Liver (tissue), 9 donors: ENCODE results near the gene CSF2. TPM values are rescaled to one million over a fixed set of nuclear protein-coding genes. Genes with fewer than 3 reads are reported as not detected.

Experiments used
- DNase-seq: peaks from one replicate; pipeline ENCODE4 v3.0.0-alpha.2; 2017; ENCODE audit warnings: low spot score
- H3K27ac ChIP-seq, 2 donors: one replicate each; pipeline ENCODE4 v1.7.0; 2013; ENCODE audit warnings: inconsistent platforms in 2 of 2, low read length in 2 of 2, control low read depth in 1 of 2, low read depth in 1 of 2, mild to moderate bottlenecking in 1 of 2
- H3K27me3 ChIP-seq, 4 donors: one replicate each; pipeline versions ENCODE4 v1.6.1 to v1.7.0; 2013; ENCODE audit warnings: low read length in 3 of 4, inconsistent platforms in 1 of 4, mild to moderate bottlenecking in 1 of 4, moderate library complexity in 1 of 4; ENCODE audit not compliant: control insufficient read depth in 4 of 4, insufficient read depth in 4 of 4
- H3K36me3 ChIP-seq, 4 donors: one replicate each; pipeline versions ENCODE4 v1.6.1 to v1.7.0; 2013; ENCODE audit warnings: low read length in 3 of 4, mild to moderate bottlenecking in 3 of 4, low read depth in 1 of 4, moderate library complexity in 1 of 4; ENCODE audit not compliant: control insufficient read depth in 4 of 4, insufficient read depth in 3 of 4
- H3K4me1 ChIP-seq, 4 donors: one replicate each; pipeline versions ENCODE4 v1.6.1 to v1.7.0; 2013; ENCODE audit warnings: low read length in 3 of 4, mild to moderate bottlenecking in 3 of 4, moderate library complexity in 1 of 4; ENCODE audit not compliant: control insufficient read depth in 4 of 4, insufficient read depth in 4 of 4
- H3K4me3 ChIP-seq, 3 donors: one replicate each; pipeline versions ENCODE4 v1.6.1 to v1.7.0; 2013; ENCODE audit warnings: low read length in 3 of 3, control low read depth in 1 of 3, low read depth in 1 of 3, mild to moderate bottlenecking in 1 of 3
- H3K9ac ChIP-seq, 2 donors: one replicate each; pipeline ENCODE4 v1.7.0; 2013; ENCODE audit warnings: low read length in 2 of 2, mild to moderate bottlenecking in 2 of 2, moderate library complexity in 2 of 2, control low read depth in 1 of 2, low read depth in 1 of 2
- H3K9me3 ChIP-seq, 4 donors: one replicate each; pipeline versions ENCODE4 v1.6.1 to v1.7.0; 2013; ENCODE audit warnings: low read length in 3 of 4; ENCODE audit not compliant: control insufficient read depth in 4 of 4
- CTCF ChIP-seq: fragments of 150-350 bp; IDR thresholded peaks from 2 replicates; pipeline ENCODE4 v1.5.1; 2017; ENCODE audit warnings: improper control_type of control experiment, low read depth, low read length; ENCODE audit not compliant: missing input control
- EGR1 ChIP-seq, 2 donors: IDR thresholded peaks; 2 replicates each; pipeline ENCODE4 v1.6.1; 2016 to 2018; ENCODE audit warnings: antibody characterized with exemption in 2 of 2, low read depth in 2 of 2
- FOXA2 ChIP-seq: IDR thresholded peaks from 2 replicates; pipeline ENCODE4 v1.6.1; 2016; ENCODE audit warnings: antibody characterized with exemption
- GABPA ChIP-seq, 2 donors: IDR thresholded peaks in 1 of 2; conservative IDR thresholded peaks in 1 of 2; 2 replicates each; pipeline ENCODE4 v1.6.1; 2016; ENCODE audit warnings: antibody characterized with exemption in 2 of 2, mild to moderate bottlenecking in 1 of 2, moderate library complexity in 1 of 2
- HNF4A ChIP-seq, 2 donors: conservative IDR thresholded peaks; 2 replicates each; pipeline ENCODE4 v1.6.1; 2016; ENCODE audit warnings: antibody characterized with exemption in 2 of 2, mild to moderate bottlenecking in 2 of 2
- HNF4G ChIP-seq: IDR thresholded peaks from 2 replicates; pipeline ENCODE4 v1.6.1; 2016; ENCODE audit warnings: antibody characterized with exemption
- JUND ChIP-seq, 2 donors: IDR thresholded peaks; 2 replicates each; pipeline ENCODE4 v1.6.1; 2016; ENCODE audit warnings: antibody characterized with exemption in 2 of 2
- NR2F2 ChIP-seq: IDR thresholded peaks from 2 replicates; pipeline ENCODE4 v1.6.1; 2016; ENCODE audit warnings: antibody characterized with exemption
- RAD21 ChIP-seq, 2 donors: IDR thresholded peaks; 2 replicates each; pipeline ENCODE4 v1.6.1; 2016; ENCODE audit warnings: antibody characterized with exemption in 2 of 2, mild to moderate bottlenecking in 2 of 2
- REST ChIP-seq: IDR thresholded peaks from 2 replicates; pipeline ENCODE4 v1.6.1; 2016; ENCODE audit warnings: antibody characterized with exemption, mild to moderate bottlenecking
- RXRA ChIP-seq, 2 donors: IDR thresholded peaks; 2 replicates each; pipeline ENCODE4 v1.6.1; 2017 to 2018; ENCODE audit warnings: antibody characterized with exemption in 2 of 2, mild to moderate bottlenecking in 1 of 2
- SP1 ChIP-seq: IDR thresholded peaks from 2 replicates; pipeline ENCODE4 v1.6.1; 2018; ENCODE audit warnings: antibody characterized with exemption, mild to moderate bottlenecking
- TAF1 ChIP-seq: conservative IDR thresholded peaks from 2 replicates; pipeline ENCODE4 v1.6.1; 2016; ENCODE audit warnings: antibody characterized with exemption, mild to moderate bottlenecking
- YY1 ChIP-seq: IDR thresholded peaks from 2 replicates; pipeline ENCODE4 v1.6.1; 2016; ENCODE audit warnings: antibody characterized with exemption, mild to moderate bottlenecking
- WGBS: extraction: QIAGEN DNeasy Blood & Tissue Kit; methylation state at CpG from one replicate; pipeline ENCODE4 v1.1.7; 2013; 5-methylcytosine and 5-hydroxymethylcytosine counted together
- polyA plus RNA-seq, 2 donors: library from polyadenylated mRNA; stranded (reverse) in 1 of 2; unstranded in 1 of 2; fragments of 200-250 nt in 1 of 2; fragments of >200 nt in 1 of 2; fragmentation: Nextera tagmentation in 1 of 2; extraction: Ambion mirVana in 1 of 2; gene quantifications; one replicate each; pipeline versions ENCODE4 v1.2.1 to v1.2.3, GENCODE V29; 2013 to 2015
- total RNA-seq, 2 donors: library from RNA; depleted of rRNA; stranded (reverse); fragments of >200 nt; gene quantifications; one replicate each; pipeline ENCODE4 v1.2.3, GENCODE V29; 2014
- TF ChIP-seq, protein P1 (sequence below): IDR thresholded peaks from 2 replicates; pipeline ENCODE4 v1.6.1; 2016; ENCODE audit warnings: antibody characterized with exemption
- TF ChIP-seq, protein P2 (sequence below): IDR thresholded peaks from 2 replicates; pipeline ENCODE4 v1.6.1; 2016; ENCODE audit warnings: antibody characterized with exemption
- donor health status: healthy.
- donor health status: healthy.
- donor health status: healthy.
- donor health status: healthy.
- donor health status: healthy.

Gene CSF2
- total and polyA plus RNA-seq, 4 donors = not detected

GRCh38 chr5:132093271-132093670 is 19.7 kb downstream of the CSF2 start:
- Histone ChIP-seq H3K4me1 (no peaks in the 10 kb centered on the region), H3K4me3 (no peak overlapping the region), H3K27me3 (no peaks in the 10 kb centered on the region), H3K9ac (no peak overlapping the region), H3K9me3 (no peaks in the 10 kb centered on the region), H3K36me3 (no peaks in the 10 kb centered on the region), H3K27ac (no peak overlapping the region)
- TF ChIP-seq, protein P1, sequence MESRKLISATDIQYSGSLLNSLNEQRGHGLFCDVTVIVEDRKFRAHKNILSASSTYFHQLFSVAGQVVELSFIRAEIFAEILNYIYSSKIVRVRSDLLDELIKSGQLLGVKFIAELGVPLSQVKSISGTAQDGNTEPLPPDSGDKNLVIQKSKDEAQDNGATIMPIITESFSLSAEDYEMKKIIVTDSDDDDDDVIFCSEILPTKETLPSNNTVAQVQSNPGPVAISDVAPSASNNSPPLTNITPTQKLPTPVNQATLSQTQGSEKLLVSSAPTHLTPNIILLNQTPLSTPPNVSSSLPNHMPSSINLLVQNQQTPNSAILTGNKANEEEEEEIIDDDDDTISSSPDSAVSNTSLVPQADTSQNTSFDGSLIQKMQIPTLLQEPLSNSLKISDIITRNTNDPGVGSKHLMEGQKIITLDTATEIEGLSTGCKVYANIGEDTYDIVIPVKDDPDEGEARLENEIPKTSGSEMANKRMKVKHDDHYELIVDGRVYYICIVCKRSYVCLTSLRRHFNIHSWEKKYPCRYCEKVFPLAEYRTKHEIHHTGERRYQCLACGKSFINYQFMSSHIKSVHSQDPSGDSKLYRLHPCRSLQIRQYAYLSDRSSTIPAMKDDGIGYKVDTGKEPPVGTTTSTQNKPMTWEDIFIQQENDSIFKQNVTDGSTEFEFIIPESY = no peak
- TF ChIP-seq REST (no peak), JUND (IDR thresholded peaks at IDR 0.05) (no peak), RAD21 (IDR thresholded peaks at IDR 0.05) (no peak), HNF4G (no peak), TAF1 (no peak), HNF4A (conservative IDR thresholded peaks at IDR 0.05) (no peak), SP1 (no peak), NR2F2 (no peak)
- TF ChIP-seq, protein P2, sequence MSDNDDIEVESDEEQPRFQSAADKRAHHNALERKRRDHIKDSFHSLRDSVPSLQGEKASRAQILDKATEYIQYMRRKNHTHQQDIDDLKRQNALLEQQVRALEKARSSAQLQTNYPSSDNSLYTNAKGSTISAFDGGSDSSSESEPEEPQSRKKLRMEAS = no peak
- DNase-seq = no peak
- 58% methylated on average over 3 of the region's 3 CpGs for WGBS

DNA sequence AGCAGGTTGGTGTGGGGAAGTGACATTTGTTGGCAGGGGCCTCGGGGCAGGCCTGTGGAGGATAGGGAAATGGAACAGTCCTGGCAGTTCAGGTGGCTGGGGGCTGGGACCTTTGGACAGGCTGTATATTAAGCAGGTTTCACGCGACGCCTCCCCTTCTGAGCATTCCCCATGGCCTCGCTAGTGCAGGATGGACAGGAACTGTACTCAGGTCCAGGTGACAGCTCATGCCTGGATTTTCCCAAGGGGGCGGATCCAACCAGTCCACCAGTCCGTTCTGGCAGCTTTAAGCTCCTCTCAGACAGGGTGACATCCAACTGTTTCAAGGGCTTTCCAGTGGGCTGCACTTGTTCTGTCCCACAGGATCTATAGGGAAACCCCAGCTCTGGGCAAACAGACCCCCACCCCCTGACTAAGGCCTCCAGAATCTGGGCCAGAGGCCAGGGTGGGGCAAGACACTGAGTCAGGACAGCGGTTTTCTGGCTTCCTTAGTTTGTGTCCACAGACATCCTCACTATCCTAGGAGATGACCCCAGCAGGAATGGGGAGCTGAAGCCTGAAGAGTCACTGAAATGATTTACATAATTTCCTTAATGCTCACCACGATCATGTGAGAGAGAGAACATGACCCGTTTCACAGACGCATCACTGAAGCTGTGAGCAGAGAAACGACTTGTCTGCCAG is 20.9 kb downstream of the CSF2 start:
- Histone ChIP-seq H3K4me1 (no peaks in the 10 kb centered on the region), H3K36me3 (no peaks in the 10 kb centered on the region), H3K27ac (no peak overlapping the region), H3K9ac (no peak overlapping the region), H3K9me3 (no peaks in the 10 kb centered on the region), H3K27me3 (no peaks in the 10 kb centered on the region), H3K4me3 (no peak overlapping the region)
- 79% methylated on average over 12 of the region's 12 CpGs for WGBS
- TF ChIP-seq GABPA (IDR thresholded peaks at IDR 0.05 in 1 of 2, conservative IDR thresholded peaks at IDR 0.05 in 1 of 2) (no peak), REST (no peak), FOXA2 (no peak), TAF1 (no peak), NR2F2 (no peak), HNF4G (no peak), RAD21 (IDR thresholded peaks at IDR 0.05) (no peak), HNF4A (conservative IDR thresholded peaks at IDR 0.05) (no peak), JUND (IDR thresholded peaks at IDR 0.05) (no peak), CTCF (no peak), RXRA (IDR thresholded peaks at IDR 0.05) (no peak), EGR1 (IDR thresholded peaks at IDR 0.05; ENCODE audit: low read depth in 2 of 2) (no peak), SP1 (no peak), YY1 (no peak)
- TF ChIP-seq, protein P1 = no peak
- TF ChIP-seq, protein P2 = no peak
- no peak for DNase-seq
